ENCODE data around the gene RRAGB. TPM values are rescaled to one million over a fixed set of nuclear protein-coding genes. Genes with fewer than 3 reads are reported as not detected.

Gene RRAGB
- total and polyA plus RNA-seq, 2 of the 4 experiments (the other 2 are of a cell fraction): 9.1 to 15.1 TPM

DNA sequence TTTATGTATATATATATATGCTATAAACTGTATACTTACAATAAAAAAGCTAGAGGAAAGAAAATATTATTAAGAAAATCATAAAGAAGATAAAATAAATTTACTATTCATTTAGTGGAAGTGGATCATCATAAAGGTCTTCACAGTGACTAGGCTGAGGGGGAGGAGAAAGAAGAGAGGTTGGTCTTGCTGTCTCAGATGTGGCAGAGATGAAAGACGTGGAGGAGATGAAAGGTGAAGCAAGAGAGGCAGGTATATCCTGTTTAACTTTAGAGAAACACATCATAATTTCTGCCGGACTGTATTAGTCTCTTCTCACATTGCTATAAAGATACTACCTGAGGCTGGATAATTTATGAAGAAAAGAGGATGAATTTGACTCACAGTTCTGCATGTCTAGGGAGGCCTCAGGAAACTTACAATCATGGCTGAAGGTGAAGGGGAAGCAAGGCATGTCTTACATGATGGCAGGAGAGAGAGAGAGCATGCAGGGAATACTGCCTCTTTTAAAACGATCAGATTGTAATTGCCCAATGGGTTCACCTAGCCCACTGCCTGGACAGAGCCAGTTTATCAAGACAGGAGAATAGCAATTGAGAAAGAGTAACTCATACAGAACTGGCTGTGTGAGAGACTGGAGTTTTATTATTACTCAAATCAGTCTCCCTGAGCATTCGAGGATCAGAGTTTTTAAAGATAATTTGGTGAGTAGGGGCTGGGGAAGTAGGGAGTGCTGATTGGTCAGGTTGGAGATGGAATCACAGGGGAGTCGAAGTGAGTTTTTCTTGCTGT, 22.1 kb upstream of the RRAGB start:
- no peak overlapping the region for H3K9ac ChIP-seq (ENCODE audit: low read depth, low read length)
- intact Hi-C loops (cut with micrococcal nuclease): no loop called here
- no peaks in the 10 kb centered on the region for H3K9me3 ChIP-seq (ENCODE audit: control insufficient read depth, insufficient read depth, low read length)
- ChIA-PET POLR2A (ENCODE audit: unreplicated experiment) (no interaction called here), CTCF (no interaction called here)
- no peak overlapping the region for H4K8ac ChIP-seq (ENCODE audit: low read depth in 2 of 2, low read length in 2 of 2)
- H3K27ac ChIP-seq (ENCODE audit: insufficient read depth, low read length): no peak overlapping the region
- no peaks in the 10 kb centered on the region for H3K79me1 ChIP-seq (ENCODE audit: low read depth in 1 of 2, low read length in 2 of 2)
- H2BK120ac ChIP-seq (ENCODE audit: low read depth, low read length): no peak overlapping the region
- no peak overlapping the region for H4K5ac ChIP-seq (ENCODE audit: low read depth, low read length)
- no peak overlapping the region for H3K23ac ChIP-seq (ENCODE audit: low read depth, low read length)
- no peak overlapping the region for H3K56ac ChIP-seq (ENCODE audit: extremely low read depth, insufficient read depth, low read length)
- no peaks in the 10 kb centered on the region for H3K36me3 ChIP-seq (ENCODE audit: control insufficient read depth, insufficient read depth, low read length)
- H2AFZ ChIP-seq (replicated peaks; ENCODE audit: low read length, poor library complexity): no peak overlapping the region
- no peaks in the 10 kb centered on the region for H4K20me1 ChIP-seq (ENCODE audit: insufficient read depth, low read length)
- no peak for TF ChIP-seq BHLHE40 (IDR thresholded peaks at IDR 0.05; ENCODE audit: low read depth, low read length)
- TF ChIP-seq MXI1 (IDR thresholded peaks at IDR 0.05; ENCODE audit: borderline replicate concordance, low read depth, low read length): no peak
- TF ChIP-seq CHD1 (IDR thresholded peaks at IDR 0.05; ENCODE audit: low read depth, low read length): no peak
- no peak for TF ChIP-seq USF2 (IDR thresholded peaks at IDR 0.05; ENCODE audit: low read depth, low read length)
- TF ChIP-seq, protein P1, sequence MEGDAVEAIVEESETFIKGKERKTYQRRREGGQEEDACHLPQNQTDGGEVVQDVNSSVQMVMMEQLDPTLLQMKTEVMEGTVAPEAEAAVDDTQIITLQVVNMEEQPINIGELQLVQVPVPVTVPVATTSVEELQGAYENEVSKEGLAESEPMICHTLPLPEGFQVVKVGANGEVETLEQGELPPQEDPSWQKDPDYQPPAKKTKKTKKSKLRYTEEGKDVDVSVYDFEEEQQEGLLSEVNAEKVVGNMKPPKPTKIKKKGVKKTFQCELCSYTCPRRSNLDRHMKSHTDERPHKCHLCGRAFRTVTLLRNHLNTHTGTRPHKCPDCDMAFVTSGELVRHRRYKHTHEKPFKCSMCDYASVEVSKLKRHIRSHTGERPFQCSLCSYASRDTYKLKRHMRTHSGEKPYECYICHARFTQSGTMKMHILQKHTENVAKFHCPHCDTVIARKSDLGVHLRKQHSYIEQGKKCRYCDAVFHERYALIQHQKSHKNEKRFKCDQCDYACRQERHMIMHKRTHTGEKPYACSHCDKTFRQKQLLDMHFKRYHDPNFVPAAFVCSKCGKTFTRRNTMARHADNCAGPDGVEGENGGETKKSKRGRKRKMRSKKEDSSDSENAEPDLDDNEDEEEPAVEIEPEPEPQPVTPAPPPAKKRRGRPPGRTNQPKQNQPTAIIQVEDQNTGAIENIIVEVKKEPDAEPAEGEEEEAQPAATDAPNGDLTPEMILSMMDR (conservative IDR thresholded peaks at IDR 0.05; ENCODE audit: low read depth, low read length): no peak
- TF ChIP-seq NFE2L2 (IDR thresholded peaks at IDR 0.05; ENCODE audit: low read depth, low read length): no peak
- TF ChIP-seq RCOR1 (IDR thresholded peaks at IDR 0.05; ENCODE audit: insufficient replicate concordance, low read length): no peak
- no peak for TF ChIP-seq CEBPB (IDR thresholded peaks at IDR 0.05; ENCODE audit: low read depth, low read length)
- no peak for TF ChIP-seq MAZ (IDR thresholded peaks at IDR 0.05; ENCODE audit: borderline replicate concordance, low read depth, low read length)
- TF ChIP-seq MAFK (IDR thresholded peaks at IDR 0.05; ENCODE audit: low read depth, low read length): no peak
- no peak for TF ChIP-seq FOS (IDR thresholded peaks at IDR 0.05; ENCODE audit: low read depth, low read length)
- TF ChIP-seq POLR2A (IDR thresholded peaks at IDR 0.05; ENCODE audit: low read depth, low read length): no peak
- no peak for TF ChIP-seq RFX5 (IDR thresholded peaks at IDR 0.05; ENCODE audit: low read depth, low read length)
- TF ChIP-seq RAD21 (IDR thresholded peaks at IDR 0.05; ENCODE audit: low read length): no peak
- no peak for TF ChIP-seq ELK1 (IDR thresholded peaks at IDR 0.05; ENCODE audit: borderline replicate concordance, low read depth, low read length)
- TF ChIP-seq SMC3 (IDR thresholded peaks at IDR 0.05; ENCODE audit: low read depth, low read length): no peak
- no peak overlapping the region for H3K4me2 ChIP-seq (ENCODE audit: low read depth, low read length)
- no TSS peak for BruUV-seq (replicated peaks)
- H2AK9ac ChIP-seq (replicated peaks; ENCODE audit: low read depth, low read length, poor library complexity): no peak overlapping the region
- H2AK5ac ChIP-seq (ENCODE audit: low read depth, low read length): no peak overlapping the region
- no peak for ATAC-seq (ENCODE audit: low read depth)
- no peak overlapping the region for H2BK5ac ChIP-seq (ENCODE audit: low read depth, low read length, poor library complexity, severe bottlenecking)
- no peaks in the 10 kb centered on the region for H3K9me1 ChIP-seq (ENCODE audit: insufficient read depth, low read length)
- 22% methylated on average over 1 of the region's 5 CpGs; no CpG with 5 or more reads in 1 of the 2 experiments for WGBS, 2 experiments (ENCODE audit: extremely low coverage in 2 of 2, insufficient read length in 1 of 2)
- dilution Hi-C loops (cut with HindIII; ENCODE audit: low sequenced_read_pairs, unreplicated experiment): no loop called here
- no peak for DNase-seq
- no peak overlapping the region for H2BK15ac ChIP-seq (ENCODE audit: low read depth, low read length)
- in situ Hi-C loops (cut with MboI; ENCODE audit: low sequenced_read_pairs): no loop called here
- no peak overlapping the region for H2BK20ac ChIP-seq (ENCODE audit: low read depth, low read length)
- H3K18ac ChIP-seq (ENCODE audit: low read depth, low read length): no peak overlapping the region
- no peak overlapping the region for H3K14ac ChIP-seq (replicated peaks; ENCODE audit: low read depth, low read length)
- no peak overlapping the region for H4K91ac ChIP-seq (ENCODE audit: insufficient read depth, low read depth, low read length)
- no peaks in the 10 kb centered on the region for H3K27me3 ChIP-seq (ENCODE audit: control insufficient read depth, insufficient read depth, low read length)
- no peak overlapping the region for H3K4me3 ChIP-seq (ENCODE audit: insufficient read depth, low read depth, low read length)
- no peak overlapping the region for H3K4ac ChIP-seq (ENCODE audit: low read depth, low read length)
- no peaks in the 10 kb centered on the region for H3K4me1 ChIP-seq (ENCODE audit: control insufficient read depth, insufficient read depth, low read length)
